ENCODE measurements around the gene TSPAN7.

The TSPAN7 gene

GRCh38 chrX:38694394-38694793 lies 133.1 kb downstream of the TSPAN7 start:
- no peak for DNase-seq (ENCODE audit: low read depth)

- DNase-seq (ENCODE audit: low read depth) = no peak
Observed at GRCh38 chrX:38697461-38697860, 136.1 kb downstream of the TSPAN7 start.

- no peak for DNase-seq (ENCODE audit: low read depth)
Observed at GRCh38 chrX:38699121-38699520, 137.8 kb downstream of the TSPAN7 start.

- no peak for DNase-seq (ENCODE audit: low read depth)
Observed at GRCh38 chrX:38699696-38700095, 138.4 kb downstream of the TSPAN7 start.

GRCh38 chrX:38701073-38701472 lies 139.7 kb downstream of the TSPAN7 start:
- no peak for DNase-seq (ENCODE audit: low read depth)

GRCh38 chrX:38704146-38704882 lies 143.0 kb downstream of the TSPAN7 start:
- no peak for DNase-seq (ENCODE audit: low read depth)

GRCh38 chrX:38717871-38718270 lies 156.5 kb downstream of the TSPAN7 start:
- no peak for DNase-seq (ENCODE audit: low read depth)

- DNase-seq (ENCODE audit: low read depth) = no peak
Observed at GRCh38 chrX:38718311-38718710, 157.0 kb downstream of the TSPAN7 start.

GRCh38 chrX:38726612-38727011 lies 165.3 kb downstream of the TSPAN7 start:
- DNase-seq (ENCODE audit: low read depth) = no peak

GRCh38 chrX:38727668-38728067 lies 166.3 kb downstream of the TSPAN7 start:
- DNase-seq (ENCODE audit: low read depth) = no peak

GRCh38 chrX:38732866-38733265 lies 171.5 kb downstream of the TSPAN7 start:
- no peak for DNase-seq (ENCODE audit: low read depth)
